Measurements from ENCODE around the gene CPT1C. TPM values are rescaled to one million over a fixed set of nuclear protein-coding genes. Genes with fewer than 3 reads are reported as not detected.

The CPT1C gene
- total and polyA plus RNA-seq, 4 donors = 0.37 to 0.75 (median 0.59) TPM

- Histone ChIP-seq H3K36me3 (ENCODE audit: control insufficient read depth in 4 of 4, insufficient read depth in 3 of 4, low read depth in 1 of 4, low read length in 3 of 4) (peaks cover 5 to 24% (median 8%) of the 10 kb centered on the region in 4 donors), H3K27me3 (ENCODE audit: control insufficient read depth in 4 of 4, insufficient read depth in 4 of 4, low read length in 3 of 4) (no peaks in the 10 kb centered on the region), H3K27ac (ENCODE audit: low read depth in 1 of 2, low read length in 2 of 2) (peak within 1 kb of the TSS; percentile 88 to 91), H3K9ac (ENCODE audit: low read depth in 1 of 2, low read length in 2 of 2) (peak within 1 kb of the TSS; percentile 87 to 92), H3K4me1 (ENCODE audit: control insufficient read depth in 4 of 4, insufficient read depth in 4 of 4, low read length in 3 of 4) (peaks cover 7 to 35% (median 27%) of the 10 kb centered on the region in 4 donors), H3K9me3 (ENCODE audit: control insufficient read depth in 4 of 4, low read length in 3 of 4) (no peaks in the 10 kb centered on the region), H3K4me3 (ENCODE audit: low read depth in 1 of 3, low read length in 3 of 3) (peak within 1 kb of the TSS; percentile 66 to 91 (median 91))
- TF ChIP-seq EGR1 (IDR thresholded peaks at IDR 0.05; ENCODE audit: low read depth in 2 of 2) (peak in 1 of 2 donors; percentile 49), YY1 (IDR thresholded peaks at IDR 0.05) (peak; percentile 70), SP1 (IDR thresholded peaks at IDR 0.05) (peak; percentile 21), RAD21 (IDR thresholded peaks at IDR 0.05) (no peak), RXRA (IDR thresholded peaks at IDR 0.05) (peak; percentile 63 to 65), GABPA (IDR thresholded peaks at IDR 0.05 in 1 of 2, conservative IDR thresholded peaks at IDR 0.05 in 1 of 2) (peak in 1 of 2 donors; percentile 67), NR2F2 (IDR thresholded peaks at IDR 0.05) (no peak)
- TF ChIP-seq, protein P1, sequence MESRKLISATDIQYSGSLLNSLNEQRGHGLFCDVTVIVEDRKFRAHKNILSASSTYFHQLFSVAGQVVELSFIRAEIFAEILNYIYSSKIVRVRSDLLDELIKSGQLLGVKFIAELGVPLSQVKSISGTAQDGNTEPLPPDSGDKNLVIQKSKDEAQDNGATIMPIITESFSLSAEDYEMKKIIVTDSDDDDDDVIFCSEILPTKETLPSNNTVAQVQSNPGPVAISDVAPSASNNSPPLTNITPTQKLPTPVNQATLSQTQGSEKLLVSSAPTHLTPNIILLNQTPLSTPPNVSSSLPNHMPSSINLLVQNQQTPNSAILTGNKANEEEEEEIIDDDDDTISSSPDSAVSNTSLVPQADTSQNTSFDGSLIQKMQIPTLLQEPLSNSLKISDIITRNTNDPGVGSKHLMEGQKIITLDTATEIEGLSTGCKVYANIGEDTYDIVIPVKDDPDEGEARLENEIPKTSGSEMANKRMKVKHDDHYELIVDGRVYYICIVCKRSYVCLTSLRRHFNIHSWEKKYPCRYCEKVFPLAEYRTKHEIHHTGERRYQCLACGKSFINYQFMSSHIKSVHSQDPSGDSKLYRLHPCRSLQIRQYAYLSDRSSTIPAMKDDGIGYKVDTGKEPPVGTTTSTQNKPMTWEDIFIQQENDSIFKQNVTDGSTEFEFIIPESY (IDR thresholded peaks at IDR 0.05) = peak; percentile 68
- peak; percentile 99 for DNase-seq (ENCODE audit: low spot score)
- WGBS = under 1% methylated on average over 50 of the region's 50 CpGs
Observed at GRCh38 chr19:49665351-49666119, 25.4 kb upstream of the CPT1C start, which contains the start of the genes BCL2L12 and IRF3. Gene BCL2L12 (plus strand): TSS chr19:49665933. CDS start chr19:49666693, 760 bp downstream. Gene IRF3 (minus strand): TSS chr19:49665857. CDS start chr19:49664838, 1,019 bp downstream.

DNA sequence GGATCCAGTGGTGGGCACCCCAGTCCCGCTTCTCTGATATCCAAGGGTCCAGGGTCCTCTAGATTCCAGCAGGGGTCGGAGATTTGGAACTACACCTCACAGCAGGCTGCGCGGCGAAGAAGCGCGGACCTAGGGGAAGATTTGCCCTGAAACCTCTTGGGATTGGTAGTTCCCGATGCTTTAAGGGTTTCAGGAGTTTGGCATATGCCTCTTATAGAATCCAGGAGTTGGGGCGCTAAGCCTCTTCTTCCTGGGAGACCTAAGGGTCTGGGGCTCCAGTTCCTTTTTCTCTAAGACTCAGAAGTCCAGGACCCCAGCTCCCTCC lies 24.8 kb upstream of the CPT1C start:
- TF ChIP-seq YY1 (IDR thresholded peaks at IDR 0.05) (no peak), HNF4G (IDR thresholded peaks at IDR 0.05) (no peak)
- DNase-seq (ENCODE audit: low spot score) = no peak
- H3K36me3 ChIP-seq (ENCODE audit: control insufficient read depth in 4 of 4, insufficient read depth in 3 of 4, low read depth in 1 of 4, low read length in 3 of 4) = peaks cover 5 to 19% (median 8%) of the 10 kb centered on the region in 4 donors
- H3K9me3 ChIP-seq (ENCODE audit: control insufficient read depth in 4 of 4, low read length in 3 of 4) = no peaks in the 10 kb centered on the region
- H3K27me3 ChIP-seq (ENCODE audit: control insufficient read depth in 4 of 4, insufficient read depth in 4 of 4, low read length in 3 of 4) = no peaks in the 10 kb centered on the region
- 0% methylated on average over 9 of the region's 9 CpGs for WGBS
- H3K4me3 ChIP-seq (ENCODE audit: low read depth in 1 of 3, low read length in 3 of 3) = peak overlapping the region; percentile 59 to 76 (median 66)
- H3K4me1 ChIP-seq (ENCODE audit: control insufficient read depth in 4 of 4, insufficient read depth in 4 of 4, low read length in 3 of 4) = peaks cover 7 to 35% (median 27%) of the 10 kb centered on the region in 4 donors
- peak overlapping the region; percentile 87 to 92 for H3K9ac ChIP-seq (ENCODE audit: low read depth in 1 of 2, low read length in 2 of 2)
- peak overlapping the region; percentile 88 to 91 for H3K27ac ChIP-seq (ENCODE audit: low read depth in 1 of 2, low read length in 2 of 2)

DNA sequence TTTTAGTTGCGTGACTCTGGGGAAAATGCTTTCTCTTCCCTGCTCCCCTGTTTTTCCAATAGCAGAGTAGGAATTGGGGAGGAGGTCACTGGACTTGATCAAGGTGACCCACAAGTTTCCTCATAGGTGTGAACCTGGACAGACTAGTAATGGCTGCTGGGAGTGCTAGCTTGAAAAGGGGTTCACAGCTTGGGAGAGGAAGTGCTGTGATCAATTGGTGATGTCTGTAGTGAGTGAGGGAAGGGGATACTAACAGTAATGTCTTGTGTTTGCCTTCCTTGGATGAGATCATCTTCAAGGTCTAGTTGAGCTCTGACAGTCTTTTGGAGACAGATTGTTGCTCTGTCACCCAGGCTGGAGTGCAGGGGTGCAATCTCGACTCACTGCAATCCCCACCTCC lies 23.4 kb upstream of the CPT1C start:
- Histone ChIP-seq H3K36me3 (ENCODE audit: control insufficient read depth in 4 of 4, insufficient read depth in 3 of 4, low read depth in 1 of 4, low read length in 3 of 4) (peaks cover 0 to 7% (median 1%) of the 10 kb centered on the region in 4 donors), H3K9me3 (ENCODE audit: control insufficient read depth in 4 of 4, low read length in 3 of 4) (no peaks in the 10 kb centered on the region), H3K27me3 (ENCODE audit: control insufficient read depth in 4 of 4, insufficient read depth in 4 of 4, low read length in 3 of 4) (no peaks in the 10 kb centered on the region), H3K4me3 (ENCODE audit: low read depth in 1 of 3, low read length in 3 of 3) (no peak overlapping the region), H3K27ac (ENCODE audit: low read depth in 1 of 2, low read length in 2 of 2) (no peak overlapping the region), H3K9ac (ENCODE audit: low read depth in 1 of 2, low read length in 2 of 2) (no peak overlapping the region), H3K4me1 (ENCODE audit: control insufficient read depth in 4 of 4, insufficient read depth in 4 of 4, low read length in 3 of 4) (peaks cover 9 to 44% (median 31%) of the 10 kb centered on the region in 4 donors)
- no peak for DNase-seq (ENCODE audit: low spot score)
- 94% methylated on average over 2 of the region's 2 CpGs for WGBS
- no peak for TF ChIP-seq SP1 (IDR thresholded peaks at IDR 0.05)

DNA sequence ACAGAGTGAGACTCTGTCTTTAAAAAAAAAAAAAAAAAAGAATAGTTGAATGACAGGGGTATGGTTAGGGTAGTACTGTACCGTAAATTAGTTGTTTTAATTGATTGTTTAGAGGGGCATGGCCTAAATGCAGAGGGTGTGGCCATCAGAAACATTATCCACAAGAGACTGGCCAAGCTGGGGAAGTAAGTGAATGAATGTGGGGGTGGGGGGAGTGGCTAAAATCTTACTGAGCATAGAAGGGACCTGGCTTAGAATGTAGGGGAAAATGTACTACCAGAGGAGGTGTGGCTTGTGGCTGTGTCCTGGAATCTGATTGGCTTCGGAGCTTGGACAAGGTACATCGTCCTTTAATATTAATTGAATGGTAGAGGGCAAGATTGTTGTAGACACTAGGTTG lies 21.4 kb upstream of the CPT1C start:
- no peak for TF ChIP-seq NR2F2 (IDR thresholded peaks at IDR 0.05)
- TF ChIP-seq, protein P2, sequence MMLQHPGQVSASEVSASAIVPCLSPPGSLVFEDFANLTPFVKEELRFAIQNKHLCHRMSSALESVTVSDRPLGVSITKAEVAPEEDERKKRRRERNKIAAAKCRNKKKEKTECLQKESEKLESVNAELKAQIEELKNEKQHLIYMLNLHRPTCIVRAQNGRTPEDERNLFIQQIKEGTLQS (IDR thresholded peaks at IDR 0.05) = no peak
- TF ChIP-seq HNF4A (conservative IDR thresholded peaks at IDR 0.05) = no peak
- TF ChIP-seq RXRA (IDR thresholded peaks at IDR 0.05) = no peak
- no peak for TF ChIP-seq JUND (IDR thresholded peaks at IDR 0.05)
- no peak for TF ChIP-seq FOXA1 (IDR thresholded peaks at IDR 0.05)
- TF ChIP-seq SP1 (IDR thresholded peaks at IDR 0.05) = no peak
- TF ChIP-seq HNF4G (IDR thresholded peaks at IDR 0.05) = no peak
- no peak for TF ChIP-seq FOXA2 (IDR thresholded peaks at IDR 0.05)
- TF ChIP-seq EGR1 (IDR thresholded peaks at IDR 0.05; ENCODE audit: low read depth in 2 of 2) = no peak
- TF ChIP-seq RAD21 (IDR thresholded peaks at IDR 0.05) = no peak
- no peak for TF ChIP-seq YY1 (IDR thresholded peaks at IDR 0.05)
- H3K4me1 ChIP-seq (ENCODE audit: control insufficient read depth in 4 of 4, insufficient read depth in 4 of 4, low read length in 3 of 4) = peaks cover 8 to 29% (median 20%) of the 10 kb centered on the region in 4 donors
- 91% methylated on average over 3 of the region's 3 CpGs for WGBS
- no peaks in the 10 kb centered on the region for H3K27me3 ChIP-seq (ENCODE audit: control insufficient read depth in 4 of 4, insufficient read depth in 4 of 4, low read length in 3 of 4)
- H3K9ac ChIP-seq (ENCODE audit: low read depth in 1 of 2, low read length in 2 of 2) = no peak overlapping the region
- no peak for DNase-seq (ENCODE audit: low spot score)
- H3K36me3 ChIP-seq (ENCODE audit: control insufficient read depth in 4 of 4, insufficient read depth in 3 of 4, low read depth in 1 of 4, low read length in 3 of 4) = peaks cover 0 to 2% (median 0%) of the 10 kb centered on the region in 4 donors
- H3K9me3 ChIP-seq (ENCODE audit: control insufficient read depth in 4 of 4, low read length in 3 of 4) = no peaks in the 10 kb centered on the region
- no peak overlapping the region for H3K4me3 ChIP-seq (ENCODE audit: low read depth in 1 of 3, low read length in 3 of 3)
- H3K27ac ChIP-seq (ENCODE audit: low read depth in 1 of 2, low read length in 2 of 2) = no peak overlapping the region

Measured in liver (tissue), 9 donors.